Ascending aorta (tissue), 2 donors: ENCODE data around the gene FAM193B. TPM values are rescaled to one million over a fixed set of nuclear protein-coding genes. Genes with fewer than 3 reads are reported as not detected.

Experiments
- DNase-seq, 2 donors: peaks; one replicate each; pipeline ENCODE4 v3.0.0-alpha.2; 2019; ENCODE audit warnings: low spot score in 2 of 2
- H3K27ac ChIP-seq, 2 donors: fragments of 200-600 bp; sonication (generic); one replicate each; pipeline ENCODE4 v1.5.1; 2016 to 2017; ENCODE audit warnings: mild to moderate bottlenecking in 1 of 2
- H3K27me3 ChIP-seq: fragments of 200-600 bp; sonication (generic); one replicate; pipeline ENCODE4 v1.5.1; 2017
- H3K36me3 ChIP-seq, 2 donors: fragments of 200-600 bp; sonication (generic); one replicate each; pipeline ENCODE4 v1.5.1; 2016
- H3K4me1 ChIP-seq, 2 donors: fragments of 200-600 bp; sonication (generic); one replicate each; pipeline ENCODE4 v1.5.1; 2016 to 2017; ENCODE audit warnings: mild to moderate bottlenecking in 1 of 2
- H3K4me3 ChIP-seq, 2 donors: fragments of 200-600 bp; sonication (generic); one replicate each; pipeline ENCODE4 v1.5.1; 2016 to 2017; ENCODE audit warnings: mild to moderate bottlenecking in 1 of 2
- H3K9me3 ChIP-seq, 2 donors: fragments of 200-600 bp; sonication (generic); one replicate each; pipeline ENCODE4 v1.5.1; 2016
- CTCF ChIP-seq, 3 experiments: fragments of 200-600 bp in 2 of 3; fragments of 450-650 bp in 1 of 3; sonication (generic) in 2 of 3; IDR thresholded peaks; one replicate each; pipeline ENCODE4 v1.5.1; 2016 to 2019; ENCODE audit warnings: antibody characterized with exemption in 3 of 3, mild to moderate bottlenecking in 1 of 3, moderate library complexity in 1 of 3
- intact Hi-C: fragments of 100-400 bp; cut with DNase I; formaldehyde crosslinking; loops from one replicate; pipeline ENCODE4 v1.15.1; 2023
- total RNA-seq: library from RNA; depleted of rRNA; stranded (reverse); fragments of >200 nt; gene quantifications from one replicate; pipeline ENCODE4 v1.1.0, GENCODE V29; 2016

FAM193B gene
- total RNA-seq, 1 donor from 2014 or later, result 116 TPM

GRCh38 chr5:177552839-177553455, 1.4 kb downstream of the FAM193B start:
- H3K4me1 ChIP-seq, result peaks cover 8 to 37% of the 10 kb centered on the region in 2 donors
- DNase-seq, result no peak
- peaks cover 4 to 14% of the 10 kb centered on the region in 2 donors for H3K36me3 ChIP-seq
- TF ChIP-seq CTCF (IDR thresholded peaks at IDR 0.05), result no peak
- peak overlapping the region; percentile 77 to 81 for H3K27ac ChIP-seq
- H3K4me3 ChIP-seq, result peak overlapping the region; percentile 81 to 87
- intact Hi-C loops, result loop anchor here (1.0 kb wide), 1 partner anchor 14 kb away; no protein-coding TSS in a partner anchor
- no peaks in the 10 kb centered on the region for H3K27me3 ChIP-seq
- H3K9me3 ChIP-seq, result no peaks in the 10 kb centered on the region

GRCh38 chr5:177550122-177550521, 4.2 kb downstream of the FAM193B start:
- intact Hi-C loops, result no loop called here
- no peak for TF ChIP-seq CTCF (IDR thresholded peaks at IDR 0.05)
- Histone ChIP-seq H3K4me3 (no peak overlapping the region), H3K9me3 (no peaks in the 10 kb centered on the region), H3K27me3 (no peaks in the 10 kb centered on the region), H3K4me1 (peaks cover 18 to 53% of the 10 kb centered on the region in 2 donors), H3K36me3 (peaks cover 4 to 14% of the 10 kb centered on the region in 2 donors), H3K27ac (peak overlapping the region; percentile 22 to 30)
- DNase-seq, result no peak

GRCh38 chr5:177548495-177548894, 5.9 kb downstream of the FAM193B start:
- Histone ChIP-seq H3K27ac (peak overlapping the region; percentile 63 to 93), H3K4me1 (peaks cover 22 to 65% of the 10 kb centered on the region in 2 donors)
- intact Hi-C loops, result no loop called here

GRCh38 chr5:177547736-177548135, 6.6 kb downstream of the FAM193B start:
- TF ChIP-seq CTCF (IDR thresholded peaks at IDR 0.05), result no peak
- H3K27me3 ChIP-seq, result no peaks in the 10 kb centered on the region
- H3K9me3 ChIP-seq, result no peaks in the 10 kb centered on the region
- peaks cover 22 to 67% of the 10 kb centered on the region in 2 donors for H3K4me1 ChIP-seq
- no peak overlapping the region for H3K4me3 ChIP-seq
- no peak for DNase-seq
- intact Hi-C loops, result loop anchor here (2.0 kb wide), 1 partner anchor 51 kb away; the partner anchor contains the start of gene PDLIM7
- peaks cover 4 to 12% of the 10 kb centered on the region in 2 donors for H3K36me3 ChIP-seq
- peak overlapping the region; percentile 63 to 93 for H3K27ac ChIP-seq

More at GRCh38 chr5:177548495-177548894, 5.9 kb downstream of the FAM193B start:
- Histone ChIP-seq H3K4me3 (no peak overlapping the region), H3K27me3 (no peaks in the 10 kb centered on the region), H3K36me3 (peaks cover 4 to 14% of the 10 kb centered on the region in 2 donors), H3K9me3 (no peaks in the 10 kb centered on the region)
- no peak for DNase-seq
- TF ChIP-seq CTCF (IDR thresholded peaks at IDR 0.05), result no peak

GRCh38 chr5:177546258-177546741, 8.1 kb downstream of the FAM193B start:
- no peak for TF ChIP-seq CTCF (IDR thresholded peaks at IDR 0.05)
- DNase-seq, result peak; percentile 31 to 91
- intact Hi-C loops, result loop anchor here (2.0 kb wide), 1 partner anchor 49 kb away; the partner anchor contains the start of gene PDLIM7
- H3K36me3 ChIP-seq, result peaks cover 4 to 6% of the 10 kb centered on the region in 2 donors
- H3K27me3 ChIP-seq, result no peaks in the 10 kb centered on the region
- peak overlapping the region in 1 of 2 donors; percentile 9 for H3K4me3 ChIP-seq
- H3K9me3 ChIP-seq, result no peaks in the 10 kb centered on the region
- H3K4me1 ChIP-seq, result peaks cover 21 to 58% of the 10 kb centered on the region in 2 donors
- H3K27ac ChIP-seq, result peak overlapping the region; percentile 89 to 93
